Suprapubic skin (tissue), 4 donors: ENCODE data around the gene CENPO. TPM values are rescaled to one million over a fixed set of nuclear protein-coding genes. Genes with fewer than 3 reads are reported as not detected.

Source experiments
- DNase-seq, 2 donors: peaks; one replicate each; pipeline ENCODE4 v3.0.0-alpha.2; 2019; ENCODE audit warnings: low spot score in 2 of 2
- H3K27ac ChIP-seq: fragments of 200-600 bp; sonication (generic); one replicate; pipeline ENCODE4 v1.5.1; 2019
- H3K27me3 ChIP-seq: fragments of 200-600 bp; sonication (generic); one replicate; pipeline ENCODE4 v1.5.1; 2019
- H3K36me3 ChIP-seq: fragments of 200-600 bp; sonication (generic); one replicate; pipeline ENCODE4 v1.5.1; 2019
- H3K4me1 ChIP-seq: fragments of 200-600 bp; sonication (generic); one replicate; pipeline ENCODE4 v1.5.1; 2019
- H3K4me3 ChIP-seq: fragments of 200-600 bp; sonication (generic); one replicate; pipeline ENCODE4 v1.5.1; 2019; ENCODE audit warnings: mild to moderate bottlenecking
- H3K9me3 ChIP-seq: fragments of 200-600 bp; sonication (generic); one replicate; pipeline ENCODE4 v1.5.1; 2019
- EP300 ChIP-seq: sonication (generic); formaldehyde crosslinking; IDR thresholded peaks from one replicate; pipeline ENCODE4 v1.6.1; 2017; ENCODE audit warnings: antibody characterized with exemption
- POLR2A ChIP-seq, 2 donors: fragments of 450-650 bp; IDR thresholded peaks; one replicate each; pipeline ENCODE4 v1.6.1; 2017; ENCODE audit warnings: antibody characterized with exemption in 2 of 2, mild to moderate bottlenecking in 2 of 2, moderate library complexity in 2 of 2
- POLR2AphosphoS5 ChIP-seq, 3 donors: sonication (generic); formaldehyde crosslinking; IDR thresholded peaks; one replicate each; pipeline ENCODE4 v1.6.1; 2017; ENCODE audit warnings: antibody characterized with exemption in 3 of 3
- WGBS: methylation state at CpG from one replicate; pipeline ENCODE4 v1.1.5; 2018; 5-methylcytosine and 5-hydroxymethylcytosine counted together
- total RNA-seq, 4 donors: library from RNA; depleted of rRNA; stranded (reverse); fragments of >200 nt; gene quantifications; one replicate each; pipeline ENCODE4 v1.1.0, GENCODE V29; 2016
- TF ChIP-seq, protein P1 (sequence below), 2 donors: fragments of 200-600 bp in 1 of 2; fragments of 450-650 bp in 1 of 2; sonication (generic) in 1 of 2; IDR thresholded peaks; one replicate each; pipeline ENCODE4 v1.5.1; 2016 to 2019; ENCODE audit warnings: antibody characterized with exemption in 2 of 2, mild to moderate bottlenecking in 1 of 2, moderate library complexity in 1 of 2

CENPO gene
- 10 to 100 TPM in 1 of 4 donors, 1 to 10 TPM in 3; 3.5 to 12.2 (median 7.7) TPM for total RNA-seq

- Histone ChIP-seq H3K27ac (peak within 1 kb of the TSS; percentile 98), H3K36me3 (peaks cover 3% of the 10 kb centered on the region), H3K27me3 (no peaks in the 10 kb centered on the region), H3K4me1 (peaks cover 20% of the 10 kb centered on the region), H3K9me3 (no peaks in the 10 kb centered on the region), H3K4me3 (peak within 1 kb of the TSS; percentile 79)
- DNase-seq = peak; percentile 97 to 98
- WGBS = under 1% methylated on average over 29 of the region's 74 CpGs
- TF ChIP-seq EP300 = no peak
- peak in 2 of 3 donors; percentile 47 to 70 for TF ChIP-seq POLR2AphosphoS5 (IDR thresholded peaks at IDR 0.05)
- TF ChIP-seq POLR2A (IDR thresholded peaks at IDR 0.05) = peak in 1 of 2 donors; percentile 27
- TF ChIP-seq, protein P1, sequence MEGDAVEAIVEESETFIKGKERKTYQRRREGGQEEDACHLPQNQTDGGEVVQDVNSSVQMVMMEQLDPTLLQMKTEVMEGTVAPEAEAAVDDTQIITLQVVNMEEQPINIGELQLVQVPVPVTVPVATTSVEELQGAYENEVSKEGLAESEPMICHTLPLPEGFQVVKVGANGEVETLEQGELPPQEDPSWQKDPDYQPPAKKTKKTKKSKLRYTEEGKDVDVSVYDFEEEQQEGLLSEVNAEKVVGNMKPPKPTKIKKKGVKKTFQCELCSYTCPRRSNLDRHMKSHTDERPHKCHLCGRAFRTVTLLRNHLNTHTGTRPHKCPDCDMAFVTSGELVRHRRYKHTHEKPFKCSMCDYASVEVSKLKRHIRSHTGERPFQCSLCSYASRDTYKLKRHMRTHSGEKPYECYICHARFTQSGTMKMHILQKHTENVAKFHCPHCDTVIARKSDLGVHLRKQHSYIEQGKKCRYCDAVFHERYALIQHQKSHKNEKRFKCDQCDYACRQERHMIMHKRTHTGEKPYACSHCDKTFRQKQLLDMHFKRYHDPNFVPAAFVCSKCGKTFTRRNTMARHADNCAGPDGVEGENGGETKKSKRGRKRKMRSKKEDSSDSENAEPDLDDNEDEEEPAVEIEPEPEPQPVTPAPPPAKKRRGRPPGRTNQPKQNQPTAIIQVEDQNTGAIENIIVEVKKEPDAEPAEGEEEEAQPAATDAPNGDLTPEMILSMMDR (IDR thresholded peaks at IDR 0.05) = peak; percentile 39 to 63
Measured at GRCh38 chr2:24792874-24793760, at the start of gene CENPO, which contains the start of gene PTRHD1. TSS of gene CENPO (plus strand) at chr2:24793425. CDS start at chr2:24793920, 495 bp downstream. TSS of gene PTRHD1 (minus strand) at chr2:24793391. CDS start at chr2:24793377, 14 bp downstream.

DNA sequence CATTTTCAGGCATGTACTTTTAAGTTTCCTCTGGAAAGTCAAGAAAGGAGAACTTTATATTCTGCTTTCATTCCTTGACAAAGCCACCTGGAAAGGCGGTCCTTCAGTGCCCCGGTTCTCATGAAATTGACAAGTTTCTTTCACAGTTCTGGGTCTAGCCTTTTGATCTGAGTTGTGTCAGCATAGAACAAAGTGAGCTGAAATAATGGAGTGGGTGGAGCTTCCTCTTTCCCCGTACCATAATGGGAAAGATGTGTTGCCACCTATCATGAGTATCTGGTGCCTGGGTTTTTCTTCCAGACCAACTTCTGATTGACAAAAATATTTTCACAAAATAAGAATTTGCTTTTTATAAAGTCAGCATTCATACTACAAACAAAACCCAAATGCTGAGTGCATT, 49.3 kb upstream of the CENPO start:
- peaks cover 37% of the 10 kb centered on the region for H3K36me3 ChIP-seq

DNA sequence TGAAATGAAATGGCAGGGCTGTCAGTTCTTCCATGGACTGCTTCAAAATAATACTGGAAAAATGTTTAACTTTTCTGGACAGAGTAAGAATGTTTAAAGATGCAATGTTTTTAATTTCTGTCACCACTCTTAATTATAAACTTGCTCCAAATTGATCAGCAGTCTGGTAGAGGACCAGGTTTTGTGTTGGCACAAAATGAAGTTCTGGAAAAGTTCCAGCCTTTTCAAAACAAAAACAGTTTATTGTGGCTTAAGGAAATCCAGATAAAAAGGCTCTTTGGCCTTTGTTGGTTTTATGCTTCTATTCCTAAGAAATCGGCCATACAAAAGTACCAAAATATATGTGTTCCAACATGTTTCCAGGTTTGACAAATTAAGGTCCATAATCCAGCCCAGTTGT, 48.9 kb upstream of the CENPO start:
- no peaks in the 10 kb centered on the region for H3K9me3 ChIP-seq
- peaks cover 37% of the 10 kb centered on the region for H3K36me3 ChIP-seq
- no peak overlapping the region for H3K4me3 ChIP-seq
- no peak overlapping the region for H3K27ac ChIP-seq
- TF ChIP-seq, protein P1 (IDR thresholded peaks at IDR 0.05) = no peak
- no peak for TF ChIP-seq EP300
- no peak for TF ChIP-seq POLR2A (IDR thresholded peaks at IDR 0.05)
- H3K4me1 ChIP-seq = peaks cover 10% of the 10 kb centered on the region
- WGBS = 59% methylated on average over 1 of the region's 1 CpG
- H3K27me3 ChIP-seq = no peaks in the 10 kb centered on the region
- no peak for DNase-seq

More for the DNA sequence above, 49.3 kb upstream of the CENPO start:
- Histone ChIP-seq H3K27me3 (no peaks in the 10 kb centered on the region), H3K4me1 (peaks cover 10% of the 10 kb centered on the region), H3K27ac (no peak overlapping the region), H3K4me3 (no peak overlapping the region), H3K9me3 (no peaks in the 10 kb centered on the region)
- 61% methylated on average over 3 of the region's 3 CpGs for WGBS
- no peak for DNase-seq
- TF ChIP-seq EP300 = no peak
- TF ChIP-seq, protein P1 (IDR thresholded peaks at IDR 0.05) = no peak
- no peak for TF ChIP-seq POLR2AphosphoS5 (IDR thresholded peaks at IDR 0.05)

GRCh38 chr2:24745825-24746224, 47.4 kb upstream of the CENPO start:
- peaks cover 10% of the 10 kb centered on the region for H3K4me1 ChIP-seq
- H3K4me3 ChIP-seq = no peak overlapping the region
- H3K27ac ChIP-seq = no peak overlapping the region
- WGBS = 83% methylated on average over 2 of the region's 2 CpGs
- no peaks in the 10 kb centered on the region for H3K9me3 ChIP-seq
- TF ChIP-seq POLR2AphosphoS5 (IDR thresholded peaks at IDR 0.05) (no peak), POLR2A (IDR thresholded peaks at IDR 0.05) (no peak), EP300 (no peak)
- TF ChIP-seq, protein P1 (IDR thresholded peaks at IDR 0.05) = no peak
- peaks cover 32% of the 10 kb centered on the region for H3K36me3 ChIP-seq
- no peaks in the 10 kb centered on the region for H3K27me3 ChIP-seq
- DNase-seq = no peak

- Histone ChIP-seq H3K27me3 (no peaks in the 10 kb centered on the region), H3K9me3 (no peaks in the 10 kb centered on the region), H3K4me1 (peaks cover 10% of the 10 kb centered on the region), H3K4me3 (no peak overlapping the region), H3K27ac (no peak overlapping the region), H3K36me3 (peaks cover 31% of the 10 kb centered on the region)
- DNase-seq = no peak
- WGBS = 92% methylated on average over 3 of the region's 3 CpGs
- no peak for TF ChIP-seq EP300
Measured at GRCh38 chr2:24747299-24747698, 45.9 kb upstream of the CENPO start.
